GM23338 (cell line): ENCODE measurements around the gene ERFE. TPM values are rescaled to one million over a fixed set of nuclear protein-coding genes. Genes with fewer than 3 reads are reported as not detected.

Experiments used
- ATAC-seq: fragments of 200-7000 bp; cut with Tn5 transposase; 3 replicates; pipeline ENCODE4 v1.9.1; 2020
- DNase-seq: peaks from one replicate; pipeline ENCODE4 v3.0.0-alpha.2; 2015; ENCODE audit warnings: low spot score
- H2AFZ ChIP-seq: fragments of 200-600 bp; sonication (generic); 2 replicates; pipeline ENCODE4 v1.8.0; 2016; ENCODE audit warnings: antibody characterized with exemption, mild to moderate bottlenecking, moderate library complexity
- H3F3A ChIP-seq: fragments of 200-600 bp; sonication (generic); replicated peaks from 2 replicates; pipeline ENCODE4 v1.8.0; 2017; ENCODE audit warnings: antibody characterized with exemption, mixed run types, low read depth
- H3K27ac ChIP-seq: fragments of 200-600 bp; sonication (generic); 2 replicates; pipeline ENCODE4 v1.6.1; 2016; ENCODE audit warnings: low read depth
- H3K27me3 ChIP-seq: fragments of 200-600 bp; sonication (generic); 2 replicates; pipeline ENCODE4 v1.8.0; 2016; ENCODE audit warnings: mild to moderate bottlenecking, mixed run types, moderate library complexity; ENCODE audit not compliant: insufficient read depth
- H3K36me3 ChIP-seq: fragments of 200-600 bp; sonication (generic); 2 replicates; pipeline ENCODE4 v1.8.0; 2016; ENCODE audit warnings: mild to moderate bottlenecking; ENCODE audit not compliant: insufficient read depth
- H3K4me1 ChIP-seq: fragments of 200-600 bp; sonication (generic); 2 replicates; pipeline ENCODE4 v1.8.0; 2016; ENCODE audit warnings: mild to moderate bottlenecking, moderate library complexity; ENCODE audit not compliant: insufficient read depth
- H3K4me2 ChIP-seq: fragments of 200-600 bp; sonication (generic); 2 replicates; pipeline ENCODE4 v1.7.1; 2017; ENCODE audit warnings: mixed run types
- H3K4me3 ChIP-seq: fragments of 200-600 bp; sonication (generic); 2 replicates; pipeline ENCODE4 v1.6.1; 2016; ENCODE audit warnings: mixed run types
- H3K79me2 ChIP-seq: fragments of 200-600 bp; sonication (generic); replicated peaks from 2 replicates; pipeline ENCODE4 v1.8.0; 2017; ENCODE audit warnings: mild to moderate bottlenecking; ENCODE audit not compliant: insufficient read depth
- H3K9me2 ChIP-seq: fragments of 200-600 bp; sonication (generic); 2 replicates; pipeline ENCODE4 v1.8.0; 2017; ENCODE audit not compliant: insufficient read depth
- H4K20me1 ChIP-seq: fragments of 200-600 bp; sonication (generic); replicated peaks from 2 replicates; pipeline ENCODE4 v1.8.0; 2017; ENCODE audit warnings: mild to moderate bottlenecking; ENCODE audit not compliant: insufficient read depth
- H3K27ac Mint-ChIP-seq: 2 replicates; pipeline ENCODE4 v1.8.0; 2020; ENCODE audit warnings: inconsistent platforms, mild to moderate bottlenecking, moderate library complexity, mixed read lengths
- H3K27me3 Mint-ChIP-seq: 3 replicates; pipeline ENCODE4 v1.8.0; 2022; ENCODE audit warnings: low read depth, mild to moderate bottlenecking, moderate library complexity, mixed read lengths, inconsistent platforms; ENCODE audit not compliant: insufficient read depth, poor library complexity
- H3K36me3 Mint-ChIP-seq: 3 replicates; pipeline ENCODE4 v1.8.0; 2021; ENCODE audit warnings: low read depth, mild to moderate bottlenecking, inconsistent platforms, moderate library complexity, mixed read lengths
- H3K4me1 Mint-ChIP-seq: 3 replicates; pipeline ENCODE4 v1.8.0; 2020; ENCODE audit warnings: mild to moderate bottlenecking, inconsistent platforms, mixed read lengths
- H3K4me3 Mint-ChIP-seq: 3 replicates; pipeline ENCODE4 v1.8.0; 2021; ENCODE audit warnings: moderate library complexity, mild to moderate bottlenecking, inconsistent platforms, mixed read lengths
- H3K9me3 Mint-ChIP-seq: 3 replicates; pipeline ENCODE4 v1.8.0; 2020; ENCODE audit warnings: moderate library complexity, mild to moderate bottlenecking, inconsistent platforms, mixed read lengths
- EZH2 ChIP-seq: fragments of 200-600 bp; sonication (generic); IDR thresholded peaks from one replicate; pipeline ENCODE4 v1.8.0; 2017; ENCODE audit warnings: antibody characterized with exemption, mild to moderate bottlenecking, low read depth; ENCODE audit not compliant: unreplicated experiment
- POLR2AphosphoS5 ChIP-seq: IDR thresholded peaks from 2 replicates; pipeline ENCODE4 v1.6.1; 2016; ENCODE audit warnings: antibody characterized with exemption, low read depth
- polyA plus RNA-seq: library from polyadenylated mRNA; unstranded; fragments of >200 nt; fragmentation: Nextera tagmentation; extraction: Ambion mirVana; gene quantifications from 2 replicates; pipeline ENCODE4 v1.2.1, GENCODE V29; 2016
- total RNA-seq: library from RNA; depleted of rRNA; stranded (reverse); fragments of >200 nt; shearing (Covaris generic); gene quantifications from 2 replicates; pipeline ENCODE4 v1.2.3, GENCODE V29; 2014
- TF ChIP-seq, protein P1 (sequence below): fragments of 250-450 bp; sonication (Bioruptor Pico); IDR thresholded peaks from 2 replicates; pipeline ENCODE4 v1.5.0; 2020; ENCODE audit warnings: mild to moderate bottlenecking, moderate library complexity

ERFE gene
- total and polyA plus RNA-seq, 2 experiments from 2014 or later, result 1.0 to 3.3 TPM

DNA sequence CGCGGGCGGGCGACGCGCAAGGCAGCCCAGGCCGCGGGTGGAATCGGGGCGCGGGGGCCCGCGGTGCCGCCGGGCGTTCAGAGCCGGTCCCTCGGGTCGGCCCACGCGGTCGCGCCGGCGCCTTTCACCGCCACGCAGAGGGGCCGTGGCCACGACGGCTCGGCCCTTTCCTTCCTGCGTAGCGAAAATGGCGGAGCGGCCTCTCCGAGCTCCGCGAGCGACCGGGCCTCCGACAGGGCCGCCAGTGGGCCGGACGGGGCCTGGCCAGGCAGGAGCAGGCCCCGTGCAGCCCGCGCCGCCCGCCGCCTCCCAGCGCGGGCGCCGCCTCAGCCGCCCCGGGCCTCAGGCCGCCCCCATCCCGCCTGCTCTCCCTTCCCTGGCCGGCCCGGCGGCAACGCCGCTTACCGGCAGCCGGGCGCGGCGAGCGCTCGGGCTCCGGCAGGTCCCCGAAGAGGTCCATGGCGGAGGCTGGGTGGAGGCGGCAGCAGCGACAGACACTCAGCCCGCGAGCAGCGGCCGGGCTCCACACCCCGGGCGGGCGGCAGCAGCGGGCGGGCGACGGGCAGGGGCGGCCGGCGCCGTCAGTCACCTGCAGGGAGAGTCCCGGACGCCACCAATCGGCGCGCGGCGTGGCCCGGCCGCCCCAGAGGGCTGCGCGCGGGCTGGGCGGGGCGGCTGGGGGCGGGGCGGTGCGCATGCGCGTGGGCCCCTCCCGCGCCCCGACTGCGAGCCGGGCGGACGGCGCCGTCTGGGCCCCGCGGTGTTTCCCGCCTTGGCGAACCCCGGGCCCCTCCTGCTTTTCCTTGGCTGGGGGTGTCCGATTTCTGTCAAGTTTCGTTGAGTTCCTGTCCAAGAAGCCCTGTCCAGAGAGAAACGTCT lies 44.6 kb downstream of the ERFE start, which contains the start of gene ILKAP:
ILKAP (minus strand) TSS at position 602 of the 879 bp plus-strand sequence; CDS start at position 460, 142 bp downstream.
- peak within 1 kb of the TSS; percentile 87 for H3K4me3 ChIP-seq
- peaks cover 8% of the 10 kb centered on the region; the same call in 1 of the 2 replicates for H3K27me3 ChIP-seq
- peaks cover 47% of the 10 kb centered on the region for H3K79me2 ChIP-seq
- peaks cover 9% of the 10 kb centered on the region for H3K9me3 Mint-ChIP-seq
- H3F3A ChIP-seq, result no peaks in the 10 kb centered on the region
- peak; percentile 93 for ATAC-seq
- no peak within 1 kb of the TSS for H3K27ac ChIP-seq
- 0 out of 2 replicates have a peak, but pooled peaks cover 4% of the 10 kb centered on the region for H3K9me2 ChIP-seq
- H4K20me1 ChIP-seq, result peaks cover 36% of the 10 kb centered on the region
- peak within 1 kb of the TSS; percentile 82 for H3K4me3 Mint-ChIP-seq
- H3K27ac Mint-ChIP-seq, result no peak within 1 kb of the TSS; the same call in 1 of the 2 replicates
- peak within 1 kb of the TSS; percentile 99 for H2AFZ ChIP-seq
- peaks cover 17% of the 10 kb centered on the region for H3K4me1 ChIP-seq
- DNase-seq, result peak; percentile 87
- peaks cover 6% of the 10 kb centered on the region for H3K27me3 Mint-ChIP-seq
- peak within 1 kb of the TSS; percentile 99 for H3K4me2 ChIP-seq
- H3K4me1 Mint-ChIP-seq, result peaks cover 6% of the 10 kb centered on the region
- H3K36me3 Mint-ChIP-seq, result peaks cover 4% of the 10 kb centered on the region; the same call in 1 of the 3 replicates
- TF ChIP-seq, protein P1, sequence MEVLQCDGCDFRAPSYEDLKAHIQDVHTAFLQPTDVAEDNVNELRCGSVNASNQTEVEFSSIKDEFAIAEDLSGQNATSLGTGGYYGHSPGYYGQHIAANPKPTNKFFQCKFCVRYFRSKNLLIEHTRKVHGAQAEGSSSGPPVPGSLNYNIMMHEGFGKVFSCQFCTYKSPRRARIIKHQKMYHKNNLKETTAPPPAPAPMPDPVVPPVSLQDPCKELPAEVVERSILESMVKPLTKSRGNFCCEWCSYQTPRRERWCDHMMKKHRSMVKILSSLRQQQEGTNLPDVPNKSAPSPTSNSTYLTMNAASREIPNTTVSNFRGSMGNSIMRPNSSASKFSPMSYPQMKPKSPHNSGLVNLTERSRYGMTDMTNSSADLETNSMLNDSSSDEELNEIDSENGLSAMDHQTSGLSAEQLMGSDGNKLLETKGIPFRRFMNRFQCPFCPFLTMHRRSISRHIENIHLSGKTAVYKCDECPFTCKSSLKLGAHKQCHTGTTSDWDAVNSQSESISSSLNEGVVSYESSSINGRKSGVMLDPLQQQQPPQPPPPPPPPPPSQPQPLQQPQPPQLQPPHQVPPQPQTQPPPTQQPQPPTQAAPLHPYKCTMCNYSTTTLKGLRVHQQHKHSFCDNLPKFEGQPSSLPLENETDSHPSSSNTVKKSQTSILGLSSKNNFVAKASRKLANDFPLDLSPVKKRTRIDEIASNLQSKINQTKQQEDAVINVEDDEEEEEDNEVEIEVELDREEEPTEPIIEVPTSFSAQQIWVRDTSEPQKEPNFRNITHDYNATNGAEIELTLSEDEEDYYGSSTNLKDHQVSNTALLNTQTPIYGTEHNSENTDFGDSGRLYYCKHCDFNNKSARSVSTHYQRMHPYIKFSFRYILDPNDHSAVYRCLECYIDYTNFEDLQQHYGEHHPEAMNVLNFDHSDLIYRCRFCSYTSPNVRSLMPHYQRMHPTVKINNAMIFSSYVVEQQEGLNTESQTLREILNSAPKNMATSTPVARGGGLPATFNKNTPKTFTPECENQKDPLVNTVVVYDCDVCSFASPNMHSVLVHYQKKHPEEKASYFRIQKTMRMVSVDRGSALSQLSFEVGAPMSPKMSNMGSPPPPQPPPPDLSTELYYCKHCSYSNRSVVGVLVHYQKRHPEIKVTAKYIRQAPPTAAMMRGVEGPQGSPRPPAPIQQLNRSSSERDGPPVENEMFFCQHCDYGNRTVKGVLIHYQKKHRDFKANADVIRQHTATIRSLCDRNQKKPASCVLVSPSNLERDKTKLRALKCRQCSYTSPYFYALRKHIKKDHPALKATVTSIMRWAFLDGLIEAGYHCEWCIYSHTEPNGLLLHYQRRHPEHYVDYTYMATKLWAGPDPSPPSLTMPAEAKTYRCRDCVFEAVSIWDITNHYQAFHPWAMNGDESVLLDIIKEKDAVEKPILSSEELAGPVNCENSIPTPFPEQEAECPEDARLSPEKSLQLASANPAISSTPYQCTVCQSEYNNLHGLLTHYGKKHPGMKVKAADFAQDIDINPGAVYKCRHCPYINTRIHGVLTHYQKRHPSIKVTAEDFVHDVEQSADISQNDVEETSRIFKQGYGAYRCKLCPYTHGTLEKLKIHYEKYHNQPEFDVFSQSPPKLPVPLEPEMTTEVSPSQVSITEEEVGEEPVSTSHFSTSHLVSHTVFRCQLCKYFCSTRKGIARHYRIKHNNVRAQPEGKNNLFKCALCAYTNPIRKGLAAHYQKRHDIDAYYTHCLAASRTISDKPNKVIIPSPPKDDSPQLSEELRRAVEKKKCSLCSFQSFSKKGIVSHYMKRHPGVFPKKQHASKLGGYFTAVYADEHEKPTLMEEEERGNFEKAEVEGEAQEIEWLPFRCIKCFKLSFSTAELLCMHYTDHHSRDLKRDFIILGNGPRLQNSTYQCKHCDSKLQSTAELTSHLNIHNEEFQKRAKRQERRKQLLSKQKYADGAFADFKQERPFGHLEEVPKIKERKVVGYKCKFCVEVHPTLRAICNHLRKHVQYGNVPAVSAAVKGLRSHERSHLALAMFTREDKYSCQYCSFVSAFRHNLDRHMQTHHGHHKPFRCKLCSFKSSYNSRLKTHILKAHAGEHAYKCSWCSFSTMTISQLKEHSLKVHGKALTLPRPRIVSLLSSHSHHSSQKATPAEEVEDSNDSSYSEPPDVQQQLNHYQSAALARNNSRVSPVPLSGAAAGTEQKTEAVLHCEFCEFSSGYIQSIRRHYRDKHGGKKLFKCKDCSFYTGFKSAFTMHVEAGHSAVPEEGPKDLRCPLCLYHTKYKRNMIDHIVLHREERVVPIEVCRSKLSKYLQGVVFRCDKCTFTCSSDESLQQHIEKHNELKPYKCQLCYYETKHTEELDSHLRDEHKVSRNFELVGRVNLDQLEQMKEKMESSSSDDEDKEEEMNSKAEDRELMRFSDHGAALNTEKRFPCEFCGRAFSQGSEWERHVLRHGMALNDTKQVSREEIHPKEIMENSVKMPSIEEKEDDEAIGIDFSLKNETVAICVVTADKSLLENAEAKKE, result no peak
- TF ChIP-seq POLR2AphosphoS5 (peak; percentile 73), EZH2 (peak; percentile 38)
- H3K36me3 ChIP-seq, result no peaks in the 10 kb centered on the region
